Right lobe of liver (tissue), 4 donors: Measurements from ENCODE around the gene TAS2R20.

Experiments used
- POLR2A ChIP-seq: fragments of 450-650 bp; IDR thresholded peaks from one replicate; pipeline ENCODE4 v1.6.1; 2017; ENCODE audit warnings: antibody characterized with exemption, mild to moderate bottlenecking
- TF ChIP-seq, protein P1 (sequence below), 4 donors: fragments of 200-600 bp in 3 of 4; fragments of 450-650 bp in 1 of 4; IDR thresholded peaks; one replicate each; pipeline versions ENCODE4 v1.5.1 to v1.8.0; 2016 to 2022; ENCODE audit warnings: antibody characterized with exemption in 4 of 4, mild to moderate bottlenecking in 2 of 4
- donor health status: DM: no; HTN: no; CAD: no.
- donor health status: DM: no; HTN: no; CAD: no.
- donor health status: DM: no; HTN: yes; CAD: no.

- TF ChIP-seq, protein P1, sequence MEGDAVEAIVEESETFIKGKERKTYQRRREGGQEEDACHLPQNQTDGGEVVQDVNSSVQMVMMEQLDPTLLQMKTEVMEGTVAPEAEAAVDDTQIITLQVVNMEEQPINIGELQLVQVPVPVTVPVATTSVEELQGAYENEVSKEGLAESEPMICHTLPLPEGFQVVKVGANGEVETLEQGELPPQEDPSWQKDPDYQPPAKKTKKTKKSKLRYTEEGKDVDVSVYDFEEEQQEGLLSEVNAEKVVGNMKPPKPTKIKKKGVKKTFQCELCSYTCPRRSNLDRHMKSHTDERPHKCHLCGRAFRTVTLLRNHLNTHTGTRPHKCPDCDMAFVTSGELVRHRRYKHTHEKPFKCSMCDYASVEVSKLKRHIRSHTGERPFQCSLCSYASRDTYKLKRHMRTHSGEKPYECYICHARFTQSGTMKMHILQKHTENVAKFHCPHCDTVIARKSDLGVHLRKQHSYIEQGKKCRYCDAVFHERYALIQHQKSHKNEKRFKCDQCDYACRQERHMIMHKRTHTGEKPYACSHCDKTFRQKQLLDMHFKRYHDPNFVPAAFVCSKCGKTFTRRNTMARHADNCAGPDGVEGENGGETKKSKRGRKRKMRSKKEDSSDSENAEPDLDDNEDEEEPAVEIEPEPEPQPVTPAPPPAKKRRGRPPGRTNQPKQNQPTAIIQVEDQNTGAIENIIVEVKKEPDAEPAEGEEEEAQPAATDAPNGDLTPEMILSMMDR (IDR thresholded peaks at IDR 0.05): no peak
- no peak for TF ChIP-seq POLR2A
Measured at GRCh38 chr12:11014234-11014633, 16.1 kb upstream of the TAS2R20 start.
